Body of pancreas (tissue), 4 donors: ENCODE data around the gene PDZD4.

Experiments used
- POLR2A ChIP-seq, 3 donors: fragments of 450-650 bp; IDR thresholded peaks; one replicate each; pipeline ENCODE4 v1.6.1; 2016; ENCODE audit warnings: antibody characterized with exemption in 3 of 3, mild to moderate bottlenecking in 2 of 3
- TF ChIP-seq, protein P1 (sequence below), 7 experiments: fragments of 450-650 bp in 4 of 7; fragments of 200-600 bp in 3 of 7; sonication (generic) in 3 of 7; IDR thresholded peaks; one replicate each; pipeline ENCODE4 v1.5.1; 2016 to 2019; ENCODE audit warnings: antibody characterized with exemption in 7 of 7

DNA sequence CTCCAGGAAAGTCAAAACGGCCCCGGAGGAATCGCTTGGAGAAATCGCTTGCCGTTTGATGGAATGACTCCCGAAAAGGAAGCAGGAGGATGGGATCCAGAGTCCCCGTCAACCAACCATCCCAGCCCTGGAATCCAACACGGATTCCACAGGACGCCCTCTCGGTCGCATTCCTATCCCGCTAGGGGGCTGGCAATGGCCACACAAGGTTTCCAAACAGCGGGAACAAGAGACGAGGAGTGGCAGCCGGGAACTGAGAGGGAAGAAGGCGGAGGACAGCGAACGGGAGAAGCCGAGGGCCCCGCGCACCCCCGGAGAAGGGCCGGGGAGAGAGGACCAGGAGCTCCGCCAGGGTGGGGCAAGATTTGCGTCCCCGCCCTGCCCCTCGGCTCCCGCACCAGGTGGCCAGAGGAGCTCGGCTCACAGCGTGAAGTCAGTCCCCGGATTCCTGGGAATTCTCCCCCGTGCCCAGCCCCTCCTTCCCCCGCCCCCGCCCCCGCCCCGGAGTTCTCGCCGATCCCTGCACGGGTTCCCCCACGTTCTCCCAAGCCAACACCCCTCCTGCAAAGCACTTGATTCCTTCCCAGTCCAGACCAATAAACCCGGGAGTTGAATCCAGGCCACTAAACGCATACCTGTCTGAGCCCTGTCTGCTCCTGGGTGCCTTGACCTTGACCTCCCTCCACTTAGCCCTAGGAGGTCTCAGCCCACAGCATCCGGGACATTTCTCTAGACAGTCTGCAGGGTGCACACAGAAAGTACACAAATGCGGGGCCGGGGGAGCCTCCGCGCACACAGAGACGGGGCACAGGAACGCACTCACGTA, 1.4 kb downstream of the PDZD4 start:
- TF ChIP-seq, protein P1, sequence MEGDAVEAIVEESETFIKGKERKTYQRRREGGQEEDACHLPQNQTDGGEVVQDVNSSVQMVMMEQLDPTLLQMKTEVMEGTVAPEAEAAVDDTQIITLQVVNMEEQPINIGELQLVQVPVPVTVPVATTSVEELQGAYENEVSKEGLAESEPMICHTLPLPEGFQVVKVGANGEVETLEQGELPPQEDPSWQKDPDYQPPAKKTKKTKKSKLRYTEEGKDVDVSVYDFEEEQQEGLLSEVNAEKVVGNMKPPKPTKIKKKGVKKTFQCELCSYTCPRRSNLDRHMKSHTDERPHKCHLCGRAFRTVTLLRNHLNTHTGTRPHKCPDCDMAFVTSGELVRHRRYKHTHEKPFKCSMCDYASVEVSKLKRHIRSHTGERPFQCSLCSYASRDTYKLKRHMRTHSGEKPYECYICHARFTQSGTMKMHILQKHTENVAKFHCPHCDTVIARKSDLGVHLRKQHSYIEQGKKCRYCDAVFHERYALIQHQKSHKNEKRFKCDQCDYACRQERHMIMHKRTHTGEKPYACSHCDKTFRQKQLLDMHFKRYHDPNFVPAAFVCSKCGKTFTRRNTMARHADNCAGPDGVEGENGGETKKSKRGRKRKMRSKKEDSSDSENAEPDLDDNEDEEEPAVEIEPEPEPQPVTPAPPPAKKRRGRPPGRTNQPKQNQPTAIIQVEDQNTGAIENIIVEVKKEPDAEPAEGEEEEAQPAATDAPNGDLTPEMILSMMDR (IDR thresholded peaks at IDR 0.05): no peak
- no peak for TF ChIP-seq POLR2A (IDR thresholded peaks at IDR 0.05)
